CD4-positive, alpha-beta T cell (primary cell): Measurements from ENCODE around the gene VASH2. TPM values are rescaled to one million over a fixed set of nuclear protein-coding genes. Genes with fewer than 3 reads are reported as not detected.

Source experiments
- ATAC-seq: fragments of 200-7000 bp; cut with Tn5 transposase; one replicate; pipeline ENCODE4 v1.10.0; 2022; ENCODE audit warnings: mild to moderate bottlenecking; ENCODE audit not compliant: poor library complexity
- CTCF ChIA-PET: fragments of 350-600 bp; sonication (Branson Sonifier 250); formaldehyde crosslinking; loops from one replicate; lab custom pipeline; 2021; ENCODE audit warnings: antibody characterized with exemption, inconsistent platforms; lab: Charles Lee
- POLR2A ChIA-PET: fragments of 350-600 bp; sonication (Branson Sonifier 250); formaldehyde crosslinking; loops from one replicate; lab custom pipeline; 2021; ENCODE audit warnings: antibody characterized with exemption, inconsistent platforms; lab: Charles Lee
- DNase-seq, 14 experiments: peaks; one replicate each; pipeline ENCODE4 v3.0.0-alpha.2; 2013 to 2020; ENCODE audit warnings: mixed read lengths in 2 of 14
- H3K27ac ChIP-seq, 2 donors: one replicate each; pipeline versions ENCODE4 v1.5.1 to v1.7.0; 2013; ENCODE audit warnings: low read length in 2 of 2, low read depth in 1 of 2, mild to moderate bottlenecking in 1 of 2
- H3K27me3 ChIP-seq, 2 experiments: 1 replicate in 1 of 2; 2 replicates in 1 of 2; pipeline versions ENCODE4 v1.6.1 to v1.7.0; 2013; ENCODE audit warnings: low read length in 2 of 2, control low read depth in 1 of 2, mild to moderate bottlenecking in 1 of 2, moderate library complexity in 1 of 2; ENCODE audit not compliant: insufficient read depth in 2 of 2, control insufficient read depth in 1 of 2
- H3K36me3 ChIP-seq: one replicate; pipeline ENCODE4 v1.6.1; 2013; ENCODE audit warnings: low read length, control low read depth; ENCODE audit not compliant: insufficient read depth
- H3K4me1 ChIP-seq: one replicate; pipeline ENCODE4 v1.6.1; 2013; ENCODE audit warnings: low read length, control low read depth; ENCODE audit not compliant: insufficient read depth
- H3K4me3 ChIP-seq: one replicate; pipeline ENCODE4 v1.5.1; 2013; ENCODE audit warnings: mild to moderate bottlenecking, low read length, moderate library complexity
- H3K9me3 ChIP-seq, 2 experiments: 1 replicate in 1 of 2; 2 replicates in 1 of 2; pipeline versions ENCODE4 v1.6.1 to v1.7.0; 2013; ENCODE audit warnings: low read length in 2 of 2, mild to moderate bottlenecking in 2 of 2, control low read depth in 1 of 2, moderate library complexity in 1 of 2; ENCODE audit not compliant: control insufficient read depth in 1 of 2, insufficient read depth in 1 of 2
- H3K27ac Mint-ChIP-seq: one replicate; pipeline ENCODE4 v1.8.0; 2020; ENCODE audit warnings: mixed read lengths
- H3K27me3 Mint-ChIP-seq: one replicate; pipeline ENCODE4 v1.8.0; 2021; ENCODE audit warnings: mixed read lengths
- H3K36me3 Mint-ChIP-seq: one replicate; pipeline ENCODE4 v1.8.0; 2021; ENCODE audit warnings: low read depth, mixed read lengths
- H3K4me1 Mint-ChIP-seq: one replicate; pipeline ENCODE4 v1.8.0; 2021; ENCODE audit warnings: low read depth, mixed read lengths
- H3K4me3 Mint-ChIP-seq: one replicate; pipeline ENCODE4 v1.8.0; 2020; ENCODE audit warnings: mild to moderate bottlenecking, mixed read lengths
- H3K9me3 Mint-ChIP-seq: one replicate; pipeline ENCODE4 v1.8.0; 2020; ENCODE audit warnings: mixed read lengths
- CTCF ChIP-seq: fragments of 200-600 bp; IDR thresholded peaks from one replicate; pipeline ENCODE4 v1.8.0; 2022; ENCODE audit warnings: antibody characterized with exemption, mild to moderate bottlenecking
- intact Hi-C, 2 experiments: fragments of 100-400 bp; cut with DNase I in 1 of 2; cut with micrococcal nuclease in 1 of 2; formaldehyde crosslinking; loops; one replicate each; pipeline versions ENCODE4 v1.15.1 to v1.9.0; 2023 to 2025; cut with DNase I, micrococcal nuclease
- total RNA-seq, 174 experiments: library from RNA in 2 of 174; stranded (reverse) in 2 of 174; gene quantifications; one replicate each; pipeline ENCODE4 v1.2.3 and lab custom pipeline; 2021 to 2026

Gene VASH2
- total RNA-seq, 2 experiments from 2014 or later: 0.11 to 0.17 TPM

DNA sequence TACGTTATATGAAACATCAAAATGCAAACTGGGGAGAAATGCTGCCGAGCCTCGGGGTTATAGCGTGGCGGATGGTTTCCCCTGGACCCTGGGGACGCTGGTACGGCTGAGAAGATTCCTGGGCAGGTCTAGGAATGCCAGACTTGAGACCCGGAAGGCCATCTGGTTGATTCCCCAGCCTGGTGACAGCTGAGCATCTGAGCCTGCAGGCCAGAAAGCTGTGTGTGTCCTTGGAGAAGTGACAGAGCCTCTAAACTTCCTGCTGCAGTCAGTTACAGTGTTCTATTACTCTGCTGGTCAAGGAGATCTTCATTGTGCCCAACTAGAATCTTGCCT, 2.3 kb downstream of the VASH2 start:
- Histone ChIP-seq H3K27ac (no peak overlapping the region), H3K27me3 (peaks cover 19 to 24% of the 10 kb centered on the region in 2 experiments), H3K36me3 (no peaks in the 10 kb centered on the region), H3K4me1 (peaks cover 16% of the 10 kb centered on the region), H3K4me3 (no peak overlapping the region), H3K9me3 (no peaks in the 10 kb centered on the region)
- no peaks in the 10 kb centered on the region for H3K4me1 Mint-ChIP-seq
- no peaks in the 10 kb centered on the region for H3K9me3 Mint-ChIP-seq
- H3K27ac Mint-ChIP-seq: no peak overlapping the region
- no peak for DNase-seq
- H3K27me3 Mint-ChIP-seq: peaks cover 61% of the 10 kb centered on the region
- TF ChIP-seq CTCF: no peak
- H3K4me3 Mint-ChIP-seq: peak overlapping the region; percentile 35
- H3K36me3 Mint-ChIP-seq: no peaks in the 10 kb centered on the region
- intact Hi-C loops: no loop called here
- no peak for ATAC-seq
- ChIA-PET POLR2A (no interaction called here), CTCF (no interaction called here)

DNA sequence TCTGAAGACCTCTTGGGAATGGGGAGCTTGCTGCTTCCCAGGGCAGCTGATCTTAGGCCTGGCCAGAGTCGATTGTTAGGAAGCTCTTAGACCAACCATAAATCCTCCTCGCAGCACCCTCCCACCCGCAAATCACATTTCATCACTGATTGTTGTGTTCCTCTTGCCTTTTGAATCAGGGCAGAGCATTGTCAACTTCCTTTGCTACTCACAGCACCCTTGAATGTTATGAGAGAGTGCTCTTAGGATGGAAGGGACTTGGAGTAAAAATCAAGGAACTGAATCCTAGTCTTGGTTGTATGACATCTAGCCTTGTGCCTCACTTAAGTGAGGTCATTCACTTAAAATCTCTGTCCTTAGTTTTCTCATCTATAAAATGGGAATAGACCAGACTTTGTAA, 3.0 kb downstream of the VASH2 start:
- Histone ChIP-seq H3K27ac (no peak overlapping the region), H3K4me1 (peaks cover 16% of the 10 kb centered on the region), H3K4me3 (no peak overlapping the region), H3K36me3 (no peaks in the 10 kb centered on the region), H3K9me3 (no peaks in the 10 kb centered on the region), H3K27me3 (peaks cover 19 to 24% of the 10 kb centered on the region in 2 experiments)
- H3K4me1 Mint-ChIP-seq: no peaks in the 10 kb centered on the region
- H3K36me3 Mint-ChIP-seq: no peaks in the 10 kb centered on the region
- no peaks in the 10 kb centered on the region for H3K9me3 Mint-ChIP-seq
- peaks cover 61% of the 10 kb centered on the region for H3K27me3 Mint-ChIP-seq
- POLR2A ChIA-PET: no interaction called here
- CTCF ChIA-PET: no interaction called here
- no peak for ATAC-seq
- no peak overlapping the region for H3K4me3 Mint-ChIP-seq
- intact Hi-C loops: no loop called here
- TF ChIP-seq CTCF: no peak
- H3K27ac Mint-ChIP-seq: no peak overlapping the region
- DNase-seq: no peak

DNA sequence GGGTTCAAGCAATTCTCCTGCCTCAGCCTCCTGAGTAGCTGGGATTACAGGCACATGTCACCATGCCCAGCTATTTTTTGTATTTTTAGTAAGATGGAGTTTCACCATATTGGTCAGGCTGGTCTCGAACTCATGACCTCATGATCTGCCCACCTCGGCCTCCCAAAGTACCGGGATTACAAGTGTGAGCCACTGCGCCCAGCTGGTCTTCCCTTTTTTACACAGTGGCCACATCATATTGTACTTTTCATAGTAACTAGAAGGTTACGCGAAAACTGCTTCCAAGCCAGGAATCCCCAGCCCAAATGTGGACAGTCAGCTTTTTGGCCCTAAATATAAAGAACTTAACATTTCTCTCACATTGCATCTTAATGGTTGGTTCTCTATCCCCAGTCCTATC, 4.2 kb downstream of the VASH2 start:
- Mint-ChIP-seq H3K4me3 (no peak overlapping the region), H3K27me3 (peaks cover 58% of the 10 kb centered on the region), H3K36me3 (no peaks in the 10 kb centered on the region), H3K9me3 (no peaks in the 10 kb centered on the region), H3K27ac (no peak overlapping the region), H3K4me1 (no peaks in the 10 kb centered on the region)
- Histone ChIP-seq H3K9me3 (no peaks in the 10 kb centered on the region), H3K36me3 (no peaks in the 10 kb centered on the region), H3K4me1 (peaks cover 16% of the 10 kb centered on the region), H3K27ac (no peak overlapping the region), H3K27me3 (peaks cover 19 to 24% of the 10 kb centered on the region in 2 experiments), H3K4me3 (no peak overlapping the region)
- CTCF ChIA-PET: no interaction called here
- POLR2A ChIA-PET: no interaction called here
- ATAC-seq: no peak
- intact Hi-C loops: no loop called here
- no peak for TF ChIP-seq CTCF
- DNase-seq: no peak
